Nephron progenitor cell (in vitro differentiated cells): ENCODE data around the gene FLT3LG.

Experiments
- DNase-seq: peaks from one replicate; pipeline ENCODE4 v3.0.0; 2021
- H3K27ac Mint-ChIP-seq: 2 replicates; pipeline ENCODE4 v1.8.0; 2021; ENCODE audit warnings: mild to moderate bottlenecking, moderate library complexity, mixed read lengths
- H3K27me3 Mint-ChIP-seq: 2 replicates; pipeline ENCODE4 v1.8.0; 2021; ENCODE audit warnings: mild to moderate bottlenecking, low read depth, mixed read lengths; ENCODE audit not compliant: poor library complexity
- H3K36me3 Mint-ChIP-seq: 2 replicates; pipeline ENCODE4 v1.8.0; 2021; ENCODE audit warnings: low read depth, mixed read lengths
- H3K4me1 Mint-ChIP-seq: 2 replicates; pipeline ENCODE4 v1.8.0; 2021; ENCODE audit warnings: mixed read lengths
- H3K4me3 Mint-ChIP-seq: 2 replicates; pipeline ENCODE4 v1.8.0; 2021; ENCODE audit warnings: mild to moderate bottlenecking, moderate library complexity, mixed read lengths
- H3K9me3 Mint-ChIP-seq: 2 replicates; pipeline ENCODE4 v1.8.0; 2021; ENCODE audit warnings: mild to moderate bottlenecking, moderate library complexity, mixed read lengths
- TF ChIP-seq, protein P1 (sequence below): fragments of 200-600 bp; sonication (generic); IDR thresholded peaks from 2 replicates; pipeline ENCODE4 v1.5.0; 2021; ENCODE audit warnings: antibody characterized with exemption

FLT3LG gene

DNA sequence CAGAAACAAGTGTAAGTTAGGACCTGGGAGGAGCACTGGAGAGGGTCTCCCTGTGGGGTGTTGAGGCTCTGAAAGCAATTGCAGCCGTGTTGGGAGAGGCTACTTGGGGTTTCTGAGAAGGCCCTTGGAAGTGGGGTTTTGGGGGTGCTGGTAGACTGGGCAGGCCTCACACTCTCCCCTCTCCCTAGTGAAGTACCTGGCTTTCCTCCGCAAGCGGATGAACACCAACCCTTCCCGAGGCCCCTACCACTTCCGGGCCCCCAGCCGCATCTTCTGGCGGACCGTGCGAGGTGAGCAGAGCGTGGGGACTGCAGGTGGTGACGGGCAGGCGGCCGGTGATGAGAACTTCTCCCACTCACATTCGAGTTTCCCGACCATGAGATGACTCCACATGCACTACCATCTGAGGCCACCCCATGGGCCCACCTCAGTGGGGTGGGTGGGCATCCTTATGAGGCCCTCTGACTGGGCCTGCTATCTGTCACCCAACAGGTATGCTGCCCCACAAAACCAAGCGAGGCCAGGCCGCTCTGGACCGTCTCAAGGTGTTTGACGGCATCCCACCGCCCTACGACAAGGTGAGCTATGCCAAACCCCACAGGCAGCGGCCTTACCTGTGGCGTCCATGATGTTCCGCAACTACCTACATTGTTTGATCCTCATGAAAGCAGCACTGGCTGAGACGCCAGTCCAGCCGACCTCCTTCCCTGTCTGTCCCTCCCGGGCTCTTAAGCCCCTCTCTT lies 16.4 kb downstream of the FLT3LG start:
- peaks cover 62% of the 10 kb centered on the region for H3K36me3 Mint-ChIP-seq
- peaks cover 23% of the 10 kb centered on the region for H3K4me1 Mint-ChIP-seq
- no peak for DNase-seq
- TF ChIP-seq, protein P1, sequence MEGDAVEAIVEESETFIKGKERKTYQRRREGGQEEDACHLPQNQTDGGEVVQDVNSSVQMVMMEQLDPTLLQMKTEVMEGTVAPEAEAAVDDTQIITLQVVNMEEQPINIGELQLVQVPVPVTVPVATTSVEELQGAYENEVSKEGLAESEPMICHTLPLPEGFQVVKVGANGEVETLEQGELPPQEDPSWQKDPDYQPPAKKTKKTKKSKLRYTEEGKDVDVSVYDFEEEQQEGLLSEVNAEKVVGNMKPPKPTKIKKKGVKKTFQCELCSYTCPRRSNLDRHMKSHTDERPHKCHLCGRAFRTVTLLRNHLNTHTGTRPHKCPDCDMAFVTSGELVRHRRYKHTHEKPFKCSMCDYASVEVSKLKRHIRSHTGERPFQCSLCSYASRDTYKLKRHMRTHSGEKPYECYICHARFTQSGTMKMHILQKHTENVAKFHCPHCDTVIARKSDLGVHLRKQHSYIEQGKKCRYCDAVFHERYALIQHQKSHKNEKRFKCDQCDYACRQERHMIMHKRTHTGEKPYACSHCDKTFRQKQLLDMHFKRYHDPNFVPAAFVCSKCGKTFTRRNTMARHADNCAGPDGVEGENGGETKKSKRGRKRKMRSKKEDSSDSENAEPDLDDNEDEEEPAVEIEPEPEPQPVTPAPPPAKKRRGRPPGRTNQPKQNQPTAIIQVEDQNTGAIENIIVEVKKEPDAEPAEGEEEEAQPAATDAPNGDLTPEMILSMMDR, result no peak
- peak overlapping the region; percentile 99 for H3K4me3 Mint-ChIP-seq
- no peaks in the 10 kb centered on the region for H3K27me3 Mint-ChIP-seq
- no peaks in the 10 kb centered on the region for H3K9me3 Mint-ChIP-seq
- H3K27ac Mint-ChIP-seq, result peak overlapping the region; percentile 95

DNA sequence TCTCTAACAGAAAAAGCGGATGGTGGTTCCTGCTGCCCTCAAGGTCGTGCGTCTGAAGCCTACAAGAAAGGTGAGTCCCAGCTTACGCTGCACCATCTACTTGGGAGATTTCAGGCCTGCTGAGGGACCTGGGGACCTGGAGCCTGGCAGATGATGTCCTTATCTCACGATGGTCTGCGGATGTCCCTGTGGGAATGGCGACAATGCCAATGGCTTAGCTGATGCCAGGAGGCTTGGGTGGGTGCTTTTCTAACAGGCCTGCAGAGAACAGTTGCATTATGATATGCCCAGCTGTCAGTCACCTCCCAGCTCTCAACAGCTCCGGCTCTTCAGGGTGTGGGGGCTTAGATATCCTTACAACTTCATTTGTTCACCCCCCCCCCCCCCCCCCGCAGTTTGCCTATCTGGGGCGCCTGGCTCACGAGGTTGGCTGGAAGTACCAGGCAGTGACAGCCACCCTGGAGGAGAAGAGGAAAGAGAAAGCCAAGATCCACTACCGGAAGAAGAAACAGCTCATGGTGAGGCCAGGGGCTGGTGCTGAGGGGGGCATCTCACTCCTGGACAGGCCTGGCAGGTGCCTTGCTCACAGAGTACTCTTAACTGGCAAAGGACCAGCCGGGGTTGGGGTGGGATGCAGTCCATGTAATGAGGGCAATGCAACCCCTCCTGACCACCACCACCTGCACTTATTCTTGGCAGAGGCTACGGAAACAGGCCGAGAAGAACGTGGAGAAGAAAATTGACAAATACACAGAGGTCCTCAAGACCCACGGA lies 17.2 kb downstream of the FLT3LG start:
- H3K4me3 Mint-ChIP-seq, result peak overlapping the region; percentile 25
- TF ChIP-seq, protein P1, result no peak
- DNase-seq, result no peak
- peaks cover 62% of the 10 kb centered on the region for H3K36me3 Mint-ChIP-seq
- peak overlapping the region; percentile 95 for H3K27ac Mint-ChIP-seq
- peaks cover 7% of the 10 kb centered on the region for H3K9me3 Mint-ChIP-seq
- no peaks in the 10 kb centered on the region for H3K27me3 Mint-ChIP-seq
- peaks cover 23% of the 10 kb centered on the region for H3K4me1 Mint-ChIP-seq

DNA sequence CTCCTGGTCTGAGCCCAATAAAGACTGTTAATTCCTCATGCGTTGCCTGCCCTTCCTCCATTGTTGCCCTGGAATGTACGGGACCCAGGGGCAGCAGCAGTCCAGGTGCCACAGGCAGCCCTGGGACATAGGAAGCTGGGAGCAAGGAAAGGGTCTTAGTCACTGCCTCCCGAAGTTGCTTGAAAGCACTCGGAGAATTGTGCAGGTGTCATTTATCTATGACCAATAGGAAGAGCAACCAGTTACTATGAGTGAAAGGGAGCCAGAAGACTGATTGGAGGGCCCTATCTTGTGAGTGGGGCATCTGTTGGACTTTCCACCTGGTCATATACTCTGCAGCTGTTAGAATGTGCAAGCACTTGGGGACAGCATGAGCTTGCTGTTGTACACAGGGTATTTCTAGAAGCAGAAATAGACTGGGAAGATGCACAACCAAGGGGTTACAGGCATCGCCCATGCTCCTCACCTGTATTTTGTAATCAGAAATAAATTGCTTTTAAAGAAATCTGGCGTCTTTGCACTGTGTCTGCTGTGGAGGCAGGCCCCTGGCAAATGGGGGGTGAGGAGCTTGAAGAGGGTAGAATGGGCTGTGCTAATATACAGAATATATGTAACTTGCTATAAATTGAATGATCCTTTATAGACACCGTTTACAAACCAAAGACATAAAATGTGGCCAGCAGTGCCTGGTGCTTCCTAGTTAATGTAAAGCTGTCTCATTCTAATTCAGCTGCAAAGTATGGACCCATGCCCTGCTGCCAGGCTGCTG lies 18.0 kb downstream of the FLT3LG start:
- H3K4me1 Mint-ChIP-seq, result peaks cover 28% of the 10 kb centered on the region
- peaks cover 62% of the 10 kb centered on the region for H3K36me3 Mint-ChIP-seq
- TF ChIP-seq, protein P1, result no peak
- peaks cover 7% of the 10 kb centered on the region for H3K9me3 Mint-ChIP-seq
- DNase-seq, result no peak
- H3K27ac Mint-ChIP-seq, result peak overlapping the region; percentile 92
- H3K27me3 Mint-ChIP-seq, result no peaks in the 10 kb centered on the region
- no peak overlapping the region for H3K4me3 Mint-ChIP-seq

DNA sequence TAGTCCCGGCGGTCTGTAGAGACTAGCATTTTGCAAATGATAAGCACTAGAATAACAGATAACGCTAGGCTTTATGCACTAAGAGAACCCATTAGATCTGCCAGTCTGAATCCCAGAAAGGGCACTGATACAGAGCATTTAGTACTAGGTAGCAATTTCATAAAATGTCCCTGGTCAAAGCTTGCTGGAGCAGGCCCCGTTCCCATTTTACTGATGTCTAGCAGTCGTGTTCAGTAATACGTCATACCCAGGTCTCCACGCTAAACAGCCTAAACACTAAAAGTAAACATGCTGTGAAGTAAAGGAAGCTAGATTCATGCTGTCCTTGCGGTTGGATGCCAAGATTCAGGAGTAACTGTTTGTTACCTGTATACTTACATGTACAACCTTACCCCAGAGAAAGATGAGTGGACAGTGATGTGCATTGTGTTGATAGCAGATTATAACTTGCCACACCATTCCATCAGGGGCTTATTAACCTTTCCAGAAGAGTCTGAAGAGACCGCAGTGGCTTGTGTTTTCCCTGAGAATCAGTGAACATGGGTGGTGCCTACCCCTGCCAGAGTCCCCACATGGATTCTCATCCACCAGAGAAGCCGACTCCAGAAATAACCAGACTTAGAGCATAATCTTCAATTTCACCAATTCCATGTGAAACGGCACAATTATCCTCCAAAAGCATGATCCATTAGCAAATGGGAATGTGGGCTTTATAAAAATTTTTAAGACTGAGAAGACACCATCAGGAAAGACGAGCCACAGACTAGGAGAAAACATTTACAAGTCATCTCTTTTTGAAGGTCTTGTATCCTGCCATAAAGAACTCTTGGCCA lies 18.8 kb downstream of the FLT3LG start:
- Mint-ChIP-seq H3K4me3 (no peak overlapping the region), H3K4me1 (peaks cover 34% of the 10 kb centered on the region), H3K27ac (peak overlapping the region; percentile 92), H3K9me3 (peaks cover 7% of the 10 kb centered on the region), H3K36me3 (peaks cover 65% of the 10 kb centered on the region), H3K27me3 (peaks cover 4% of the 10 kb centered on the region)
- TF ChIP-seq, protein P1, result no peak
- DNase-seq, result no peak

DNA sequence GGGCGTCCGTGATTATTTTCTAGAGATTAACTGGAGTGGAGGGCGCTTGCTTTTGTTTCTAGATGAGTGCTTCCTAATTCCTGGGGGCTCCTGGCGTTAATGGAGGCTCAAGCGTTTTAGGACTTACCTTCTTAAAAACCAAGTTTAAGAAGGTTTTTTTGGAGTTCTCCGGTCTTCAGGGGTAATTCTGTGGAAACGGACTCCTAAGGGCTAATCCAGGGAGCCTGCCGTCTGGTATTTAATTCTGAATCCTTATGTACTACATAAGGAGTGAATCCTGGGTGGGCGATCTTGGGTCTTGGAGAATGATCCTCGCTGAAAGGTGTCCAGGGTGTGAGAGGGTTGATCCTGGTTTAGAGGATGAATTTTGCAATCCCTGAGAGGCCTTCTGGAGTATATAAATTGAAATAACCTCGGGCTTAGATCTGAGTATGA lies 22.6 kb downstream of the FLT3LG start:
- H3K9me3 Mint-ChIP-seq, result peaks cover 7% of the 10 kb centered on the region
- H3K36me3 Mint-ChIP-seq, result peaks cover 50% of the 10 kb centered on the region
- peak overlapping the region; percentile 99 for H3K27ac Mint-ChIP-seq
- peaks cover 4% of the 10 kb centered on the region for H3K27me3 Mint-ChIP-seq
- no peak for DNase-seq
- peak overlapping the region; percentile 99 for H3K4me3 Mint-ChIP-seq
- TF ChIP-seq, protein P1, result no peak
- H3K4me1 Mint-ChIP-seq, result peaks cover 42% of the 10 kb centered on the region
